Tibial nerve (tissue), 4 donors: ENCODE measurements around the gene NDUFS8. TPM values are rescaled to one million over a fixed set of nuclear protein-coding genes. Genes with fewer than 3 reads are reported as not detected.
"Not testable (repeated sequence)": the region's sequence is repeated elsewhere in the genome, so short reads cannot be mapped to it uniquely, and the experiment has no call there.

Source experiments
- DNase-seq, 2 donors: peaks; one replicate each; pipeline ENCODE4 v3.0.0-alpha.2; 2019; ENCODE audit warnings: low spot score in 2 of 2
- H3K27ac ChIP-seq, 4 donors: fragments of 200-600 bp; sonication (generic) in 3 of 4; one replicate each; pipeline ENCODE4 v1.5.1; 2017 to 2019; ENCODE audit warnings: mild to moderate bottlenecking in 1 of 4
- H3K27me3 ChIP-seq, 2 donors: fragments of 200-600 bp; sonication (generic) in 1 of 2; one replicate each; pipeline versions ENCODE4 v1.5.1 to v1.6.0; 2017 to 2019
- H3K36me3 ChIP-seq, 3 donors: fragments of 200-600 bp; sonication (generic); one replicate each; pipeline ENCODE4 v1.5.1; 2018 to 2019
- H3K4me1 ChIP-seq, 4 donors: fragments of 200-600 bp; sonication (generic) in 3 of 4; one replicate each; pipeline ENCODE4 v1.5.1; 2017 to 2019
- H3K4me3 ChIP-seq, 4 donors: fragments of 200-600 bp; sonication (generic) in 3 of 4; one replicate each; pipeline ENCODE4 v1.5.1; 2017 to 2019; ENCODE audit warnings: mild to moderate bottlenecking in 1 of 4, moderate library complexity in 1 of 4
- H3K9me3 ChIP-seq, 4 donors: fragments of 200-600 bp; sonication (generic) in 3 of 4; one replicate each; pipeline ENCODE4 v1.5.1; 2017 to 2019
- CTCF ChIP-seq, 5 experiments: fragments of 200-600 bp in 3 of 5; fragments of 450-650 bp in 2 of 5; sonication (generic) in 3 of 5; IDR thresholded peaks; one replicate each; pipeline ENCODE4 v1.5.1; 2016 to 2019; ENCODE audit warnings: antibody characterized with exemption in 5 of 5, mild to moderate bottlenecking in 3 of 5, moderate library complexity in 2 of 5
- EP300 ChIP-seq, 2 donors: sonication (generic); formaldehyde crosslinking; IDR thresholded peaks; one replicate each; pipeline ENCODE4 v1.6.1; 2017; ENCODE audit warnings: antibody characterized with exemption in 2 of 2, mild to moderate bottlenecking in 1 of 2
- POLR2A ChIP-seq, 2 donors: fragments of 450-650 bp; IDR thresholded peaks; one replicate each; pipeline ENCODE4 v1.6.1; 2017; ENCODE audit warnings: antibody characterized with exemption in 2 of 2, mild to moderate bottlenecking in 2 of 2, moderate library complexity in 2 of 2
- whole genome bisulfite sequencing, 2 donors: methylation state at CpG; one replicate each; pipeline ENCODE4 v1.1.5; 2018; 5-methylcytosine and 5-hydroxymethylcytosine counted together
- total RNA-seq, 4 donors: library from RNA; depleted of rRNA; stranded (reverse); fragments of >200 nt; gene quantifications; one replicate each; pipeline ENCODE4 v1.1.0, GENCODE V29; 2016

NDUFS8 gene
- total RNA-seq: 100 to 1,000 TPM; 143 to 205 (median 180) TPM

DNA sequence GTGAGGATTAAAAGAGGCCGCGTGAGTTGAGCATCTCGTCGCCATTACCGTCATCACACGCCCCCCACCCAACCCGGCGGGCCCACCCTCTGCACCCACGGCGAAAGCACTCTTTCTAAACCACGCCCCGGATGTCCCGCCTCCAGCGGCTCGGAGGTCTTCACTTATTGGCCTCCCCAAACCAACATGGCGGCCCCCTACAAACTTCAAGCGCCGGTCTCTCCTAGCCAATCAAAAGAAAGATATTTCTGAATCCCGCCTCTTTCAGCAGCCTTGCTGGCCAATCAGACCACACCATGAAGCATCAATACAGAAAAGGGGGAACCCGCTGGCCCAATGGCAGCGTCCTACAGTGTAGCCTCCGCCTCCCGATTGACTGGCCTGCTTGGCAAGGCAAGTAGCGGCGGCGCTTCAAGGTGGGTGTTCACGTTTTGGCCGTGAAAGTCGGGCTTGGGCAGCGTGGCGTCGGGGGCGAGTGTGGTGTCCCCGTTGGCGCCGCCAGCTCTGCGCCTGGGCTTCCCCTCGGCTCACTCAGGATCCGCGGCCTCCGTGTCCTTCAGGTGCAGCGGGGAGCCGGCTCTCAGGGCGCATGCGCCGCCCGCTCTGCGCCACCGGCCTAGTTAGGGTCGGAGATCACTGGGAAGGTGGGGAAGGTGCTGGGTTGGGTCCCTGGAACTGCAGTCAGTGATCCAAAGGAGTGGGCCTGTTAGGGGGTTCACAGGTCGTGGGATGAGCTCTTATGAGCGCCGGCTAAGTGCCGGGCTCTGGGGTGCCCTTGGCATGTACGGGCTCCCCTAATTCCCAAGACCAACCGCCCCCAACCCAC, at the start of gene NDUFS8:
TSS of gene NDUFS8 (plus strand) at position 364 of the 826 bp plus-strand sequence. CDS start 1,471 bp downstream, outside the sequence.
- 1 to 2% methylated on average over 37 to 39 of the region's 56 CpGs for WGBS, 2 donors
- peaks cover 0 to 61% (median 6%) of the 10 kb centered on the region in 3 donors for H3K36me3 ChIP-seq
- peaks cover 0 to 33% (median 16%) of the 10 kb centered on the region in 4 donors for H3K4me1 ChIP-seq
- TF ChIP-seq CTCF (IDR thresholded peaks at IDR 0.05): peak in 1 of 5 experiments; percentile 45
- TF ChIP-seq POLR2A (IDR thresholded peaks at IDR 0.05): peak in 1 of 2 donors; percentile 70
- TF ChIP-seq EP300 (IDR thresholded peaks at IDR 0.05): peak in 1 of 2 donors; percentile 89
- no peaks in the 10 kb centered on the region for H3K27me3 ChIP-seq
- peak within 1 kb of the TSS; percentile 30 to 89 (median 83) for H3K27ac ChIP-seq
- DNase-seq: peak; percentile 95 to 98
- H3K4me3 ChIP-seq: peak within 1 kb of the TSS; percentile 50 to 94 (median 66)
- H3K9me3 ChIP-seq: peaks cover 0 to 4% (median 0%) of the 10 kb centered on the region in 4 donors

DNA sequence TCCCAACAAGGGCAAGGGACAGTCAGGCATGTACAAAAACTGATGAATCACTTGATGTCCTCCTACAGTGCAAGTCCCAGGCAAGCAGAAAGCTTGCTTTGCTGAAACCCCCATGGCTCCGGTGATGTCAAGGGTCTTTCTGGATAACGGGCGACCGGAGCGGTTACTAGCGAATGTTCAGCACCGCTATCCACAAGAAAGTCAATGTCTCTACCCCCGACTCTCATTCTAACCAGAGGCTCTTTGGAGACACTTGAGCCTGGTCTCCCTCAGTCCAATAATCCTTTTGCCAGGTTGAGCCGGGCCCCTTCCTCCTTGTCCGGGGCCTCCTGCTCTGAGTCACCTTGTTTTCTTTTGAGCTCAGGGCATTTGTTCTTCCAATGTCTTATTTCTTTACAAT, 49.3 kb upstream of the NDUFS8 start:
- H3K4me3 ChIP-seq, DNase-seq, H3K4me1 ChIP-seq, H3K27ac ChIP-seq, H3K9me3 ChIP-seq, H3K36me3 ChIP-seq: not testable (repeated sequence)
- WGBS, 2 donors: 79 to 86% methylated on average over 10 of the region's 10 CpGs
- peaks cover 0 to 15% of the 10 kb centered on the region in 2 donors for H3K27me3 ChIP-seq

DNA sequence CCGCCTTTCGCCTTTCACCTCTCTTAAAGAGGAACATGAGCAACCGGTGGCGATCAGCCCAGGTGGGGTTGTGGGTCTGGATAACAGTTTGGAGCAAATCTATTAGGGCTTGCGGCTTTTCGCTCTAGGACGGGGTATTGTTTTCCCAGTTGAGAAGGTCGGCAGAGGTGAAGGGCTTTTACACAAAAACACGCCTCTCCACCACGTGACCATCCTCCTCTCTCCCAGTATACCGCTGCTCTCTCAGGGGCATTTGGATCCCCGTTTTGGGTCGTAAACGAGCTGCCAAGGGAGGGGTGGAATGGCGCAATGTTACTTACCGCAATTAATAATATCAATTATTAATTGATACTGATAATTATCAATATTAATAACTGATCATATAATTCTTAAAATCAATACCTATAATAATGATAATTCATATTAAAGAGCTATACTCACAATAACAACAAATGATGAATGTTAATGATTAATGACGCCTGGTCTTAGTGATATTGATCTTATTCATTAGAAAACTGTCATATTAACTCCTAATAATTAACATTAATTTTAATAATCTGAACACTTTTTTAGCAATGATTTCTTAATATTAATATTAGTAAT, 48.1 kb upstream of the NDUFS8 start:
- WGBS, 2 donors: 61 to 72% methylated on average over 17 of the region's 17 CpGs
- H3K9me3 ChIP-seq, DNase-seq, H3K4me1 ChIP-seq, H3K27ac ChIP-seq, H3K36me3 ChIP-seq, H3K4me3 ChIP-seq: not testable (repeated sequence)
- H3K27me3 ChIP-seq: peaks cover 0 to 16% of the 10 kb centered on the region in 2 donors

DNA sequence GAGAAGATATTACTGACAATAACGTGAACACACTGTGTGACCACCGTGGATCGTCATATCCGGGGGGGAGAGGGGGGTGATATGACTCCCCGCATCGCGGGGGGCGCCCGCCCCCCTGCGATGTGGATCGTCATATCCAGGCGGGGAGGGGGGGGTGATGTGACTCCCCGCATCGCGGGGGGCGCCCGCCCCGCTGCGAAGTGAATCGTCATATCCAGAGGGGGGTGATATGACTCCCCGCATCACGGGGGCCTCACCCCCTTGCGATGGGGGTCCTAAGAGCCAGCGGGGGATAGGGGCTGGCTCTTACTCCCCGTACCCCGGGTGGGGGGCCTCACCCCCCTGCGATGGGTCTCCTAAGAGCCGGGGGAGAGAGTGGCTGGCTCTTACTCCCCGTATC, 46.5 kb upstream of the NDUFS8 start:
- no peak overlapping the region for H3K4me3 ChIP-seq
- no peak for DNase-seq
- no peaks in the 10 kb centered on the region for H3K36me3 ChIP-seq
- TF ChIP-seq EP300 (IDR thresholded peaks at IDR 0.05) (no peak), CTCF (IDR thresholded peaks at IDR 0.05) (no peak), POLR2A (IDR thresholded peaks at IDR 0.05) (no peak)
- H3K27me3 ChIP-seq: peaks cover 0 to 11% of the 10 kb centered on the region in 2 donors
- no peaks in the 10 kb centered on the region for H3K4me1 ChIP-seq
- H3K9me3 ChIP-seq: no peaks in the 10 kb centered on the region
- H3K27ac ChIP-seq: no peak overlapping the region
- 79 to 81% methylated on average over 7 to 18 of the region's 29 CpGs for WGBS, 2 donors

DNA sequence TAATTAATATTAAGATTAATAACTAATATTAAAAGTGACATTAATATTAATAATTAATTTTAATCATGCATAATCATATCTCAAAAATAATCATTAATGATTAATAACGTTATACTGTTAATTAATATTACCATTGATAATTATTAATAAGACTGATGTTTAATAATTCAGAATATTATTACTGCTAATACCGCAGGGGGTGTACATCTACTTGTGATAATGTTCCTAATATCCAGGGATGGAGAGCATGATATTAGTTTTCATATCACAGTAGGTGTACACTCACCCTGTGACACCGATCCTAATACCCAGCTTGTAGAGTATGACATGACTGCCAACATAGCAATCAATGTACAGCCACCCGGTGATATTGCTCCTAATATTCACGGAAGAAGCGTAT, 45.2 kb upstream of the NDUFS8 start:
- 83 to 86% methylated on average over 6 of the region's 6 CpGs for WGBS, 2 donors
- H3K4me3 ChIP-seq, H3K9me3 ChIP-seq, DNase-seq, H3K36me3 ChIP-seq, H3K27ac ChIP-seq, H3K4me1 ChIP-seq: not testable (repeated sequence)
- peaks cover 0 to 11% of the 10 kb centered on the region in 2 donors for H3K27me3 ChIP-seq

DNA sequence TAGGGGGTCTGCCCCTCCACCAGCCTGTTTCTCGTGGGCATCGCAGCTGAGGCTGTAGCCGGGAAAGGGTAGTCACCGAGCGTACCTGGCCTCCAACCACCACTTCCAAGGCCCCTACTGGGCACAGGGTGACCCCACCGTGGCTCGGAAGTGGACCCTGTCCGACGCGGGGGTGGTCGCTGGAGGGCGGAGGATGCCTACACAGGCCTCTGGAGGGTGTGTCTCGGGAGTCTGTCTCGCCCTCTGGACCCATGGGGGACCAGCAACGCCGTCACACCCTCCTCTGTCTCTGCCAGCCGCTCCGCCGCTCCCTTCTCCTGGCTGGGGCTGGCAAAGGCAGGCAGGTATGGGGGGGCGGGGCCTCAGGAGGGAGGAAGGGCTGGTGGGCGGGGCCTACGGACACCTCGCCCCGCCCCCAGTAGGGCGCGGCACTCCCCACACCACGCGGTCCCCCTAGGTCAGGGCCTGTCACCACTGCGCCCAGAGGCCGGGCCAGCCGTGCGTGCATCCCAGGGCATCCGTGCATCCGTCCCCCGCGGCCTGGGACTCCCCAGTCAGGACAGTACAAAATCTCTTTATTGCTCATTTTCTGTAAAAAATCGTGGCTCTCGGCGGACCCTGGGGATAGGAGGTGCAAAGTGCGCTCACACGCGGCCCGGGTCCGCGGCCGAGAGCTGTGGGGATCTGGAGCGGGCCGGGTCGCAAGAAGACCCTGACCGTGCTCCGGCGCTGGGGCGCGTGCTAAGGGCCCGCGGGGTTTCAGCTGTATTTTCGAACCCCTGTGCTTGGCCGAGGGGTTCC, 39.7 kb upstream of the NDUFS8 start:
- 7 to 24% methylated on average over 15 to 36 of the region's 58 CpGs for WGBS, 2 donors
- Histone ChIP-seq H3K27me3 (peaks cover 0 to 16% of the 10 kb centered on the region in 2 donors), H3K4me3 (peak overlapping the region in 1 of 4 donors; percentile 19), H3K36me3 (peaks cover 0 to 16% (median 0%) of the 10 kb centered on the region in 3 donors), H3K4me1 (peaks cover 0 to 11% (median 5%) of the 10 kb centered on the region in 4 donors)
- not testable (repeated sequence) for H3K9me3 ChIP-seq, DNase-seq, H3K27ac ChIP-seq

DNA sequence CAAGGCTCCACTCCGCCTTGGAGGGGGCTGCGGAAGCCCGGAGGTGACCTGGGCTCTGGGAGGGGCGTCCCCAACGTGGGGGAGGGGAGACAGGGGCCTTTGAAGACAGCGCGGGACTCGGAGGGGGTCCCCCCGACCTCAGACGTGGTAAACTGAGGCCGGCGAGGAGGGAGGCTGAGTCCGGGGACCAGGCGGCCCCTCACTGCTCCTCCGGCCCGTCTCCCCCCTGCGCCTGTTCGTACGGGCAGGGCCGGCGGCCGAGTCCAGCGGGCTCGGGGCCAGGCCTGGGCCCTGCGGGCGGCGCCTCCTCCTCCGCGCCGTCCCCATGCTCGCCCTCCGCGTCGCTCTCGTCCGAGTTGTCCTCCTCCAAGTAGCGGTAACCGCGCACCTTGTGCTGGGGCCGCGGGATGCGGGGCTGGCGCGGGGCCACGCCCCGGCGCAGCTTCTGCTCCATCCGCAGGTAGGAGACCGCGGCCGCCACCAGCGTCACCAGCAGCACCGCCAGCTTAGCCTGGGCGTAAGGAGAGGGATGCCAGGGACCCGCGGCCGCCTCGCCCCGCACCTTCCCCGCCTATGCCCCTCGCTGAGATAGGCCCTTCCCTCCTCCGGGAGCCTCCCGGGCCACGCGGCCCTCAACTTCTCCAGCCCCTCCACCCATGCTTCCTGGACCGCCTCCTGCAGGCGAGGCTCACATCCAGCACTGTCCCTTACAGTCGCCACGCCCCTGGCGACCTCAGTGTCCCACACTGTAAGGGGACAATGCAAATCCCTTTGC, 38.9 kb upstream of the NDUFS8 start:
- H3K27ac ChIP-seq, DNase-seq, H3K9me3 ChIP-seq: not testable (repeated sequence)
- H3K36me3 ChIP-seq: peaks cover 0 to 23% (median 0%) of the 10 kb centered on the region in 3 donors
- WGBS, 2 donors: 12 to 27% methylated on average over 32 to 67 of the region's 70 CpGs
- peak overlapping the region in 1 of 4 donors; percentile 19 for H3K4me3 ChIP-seq
- H3K4me1 ChIP-seq: peaks cover 0 to 11% (median 5%) of the 10 kb centered on the region in 4 donors
- H3K27me3 ChIP-seq: peaks cover 0 to 12% of the 10 kb centered on the region in 2 donors
